HEK293 (cell line): ENCODE results near the gene ROS1.

Experiments used
- KLF8 ChIP-seq: fragments of 450-650 bp; formaldehyde crosslinking; IDR thresholded peaks from 2 replicates; pipeline ENCODE4 v1.5.1; 2016; ENCODE audit warnings: missing biosample characterization, missing genetic modification characterization
- ZNF596 ChIP-seq: fragments of 450-650 bp; IDR thresholded peaks from 2 replicates; pipeline ENCODE4 v1.5.0; 2018; ENCODE audit warnings: missing biosample characterization, mild to moderate bottlenecking, missing genetic modification characterization, moderate library complexity
- ZNF610 ChIP-seq: fragments of 450-650 bp; formaldehyde crosslinking; IDR thresholded peaks from 2 replicates; pipeline ENCODE4 v1.5.1; 2016; ENCODE audit warnings: missing biosample characterization, missing genetic modification characterization, borderline replicate concordance
- ZNF701 ChIP-seq: fragments of 450-650 bp; formaldehyde crosslinking; IDR thresholded peaks from 2 replicates; pipeline ENCODE4 v1.5.1; 2016; ENCODE audit warnings: missing biosample characterization, missing genetic modification characterization
- ZNF707 ChIP-seq: fragments of 450-650 bp; formaldehyde crosslinking; IDR thresholded peaks from 2 replicates; pipeline ENCODE4 v1.5.1; 2016; ENCODE audit warnings: missing biosample characterization, missing genetic modification characterization
- ZNF837 ChIP-seq: fragments of 450-650 bp; formaldehyde crosslinking; IDR thresholded peaks from 2 replicates; pipeline ENCODE4 v1.5.1; 2016; ENCODE audit warnings: missing biosample characterization, missing genetic modification characterization
- TF ChIP-seq, protein P1 (sequence below): fragments of 450-650 bp; formaldehyde crosslinking; IDR thresholded peaks from 2 replicates; pipeline ENCODE4 v1.5.1; 2016; ENCODE audit warnings: missing biosample characterization, missing genetic modification characterization
- TF ChIP-seq, protein P2 (sequence below): fragments of 450-650 bp; formaldehyde crosslinking; IDR thresholded peaks from 2 replicates; pipeline ENCODE4 v1.5.1; 2016; ENCODE audit warnings: missing biosample characterization, missing genetic modification characterization
- TF ChIP-seq, protein P3 (sequence below): fragments of 450-650 bp; formaldehyde crosslinking; IDR thresholded peaks from 2 replicates; pipeline ENCODE4; 2016; ENCODE audit warnings: missing biosample characterization, missing genetic modification characterization
- TF ChIP-seq, protein P4 (sequence below): fragments of 450-650 bp; formaldehyde crosslinking; IDR thresholded peaks from 2 replicates; pipeline ENCODE4 v1.5.1; 2016; ENCODE audit warnings: missing biosample characterization, missing genetic modification characterization
- TF ChIP-seq, protein P5 (sequence below): fragments of 450-650 bp; formaldehyde crosslinking; IDR thresholded peaks from 2 replicates; pipeline ENCODE4 v1.5.1; 2016; ENCODE audit warnings: missing biosample characterization, missing genetic modification characterization
- TF ChIP-seq, protein P6 (sequence below): sonication (generic); formaldehyde crosslinking; IDR thresholded peaks from 2 replicates; pipeline ENCODE4 v1.8.1; 2022; ENCODE audit warnings: mild to moderate bottlenecking, moderate library complexity, missing genetic modification reagents

DNA sequence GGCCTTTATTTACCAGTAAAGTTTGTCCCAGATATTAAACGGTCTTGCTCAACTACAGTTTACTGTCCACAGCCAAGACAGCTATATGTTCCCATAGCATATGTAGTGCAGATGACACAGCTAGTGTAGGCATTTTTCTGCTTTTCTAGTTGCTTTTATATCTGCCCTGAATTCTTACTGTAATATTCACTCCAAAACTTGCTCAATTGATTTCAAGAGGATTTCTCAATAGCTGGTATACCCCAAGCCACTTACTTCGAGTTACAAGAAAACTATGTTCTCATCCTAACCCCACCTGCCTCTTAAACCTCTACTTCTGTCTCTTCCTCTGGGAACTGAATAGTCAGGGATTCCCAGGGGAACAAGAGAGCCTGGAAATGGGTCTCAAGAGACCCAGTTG lies 18.9 kb upstream of the ROS1 start:
- TF ChIP-seq KLF8 (tag by site-specific recombination) (no peak), ZNF596 (tag by site-specific recombination) (no peak), ZNF610 (tag by site-specific recombination) (no peak), ZNF707 (tag by site-specific recombination) (no peak), ZNF701 (tag by site-specific recombination) (no peak), ZNF837 (no peak)
- TF ChIP-seq, protein P1, sequence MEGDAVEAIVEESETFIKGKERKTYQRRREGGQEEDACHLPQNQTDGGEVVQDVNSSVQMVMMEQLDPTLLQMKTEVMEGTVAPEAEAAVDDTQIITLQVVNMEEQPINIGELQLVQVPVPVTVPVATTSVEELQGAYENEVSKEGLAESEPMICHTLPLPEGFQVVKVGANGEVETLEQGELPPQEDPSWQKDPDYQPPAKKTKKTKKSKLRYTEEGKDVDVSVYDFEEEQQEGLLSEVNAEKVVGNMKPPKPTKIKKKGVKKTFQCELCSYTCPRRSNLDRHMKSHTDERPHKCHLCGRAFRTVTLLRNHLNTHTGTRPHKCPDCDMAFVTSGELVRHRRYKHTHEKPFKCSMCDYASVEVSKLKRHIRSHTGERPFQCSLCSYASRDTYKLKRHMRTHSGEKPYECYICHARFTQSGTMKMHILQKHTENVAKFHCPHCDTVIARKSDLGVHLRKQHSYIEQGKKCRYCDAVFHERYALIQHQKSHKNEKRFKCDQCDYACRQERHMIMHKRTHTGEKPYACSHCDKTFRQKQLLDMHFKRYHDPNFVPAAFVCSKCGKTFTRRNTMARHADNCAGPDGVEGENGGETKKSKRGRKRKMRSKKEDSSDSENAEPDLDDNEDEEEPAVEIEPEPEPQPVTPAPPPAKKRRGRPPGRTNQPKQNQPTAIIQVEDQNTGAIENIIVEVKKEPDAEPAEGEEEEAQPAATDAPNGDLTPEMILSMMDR (tag by site-specific recombination), result no peak
- TF ChIP-seq, protein P2, sequence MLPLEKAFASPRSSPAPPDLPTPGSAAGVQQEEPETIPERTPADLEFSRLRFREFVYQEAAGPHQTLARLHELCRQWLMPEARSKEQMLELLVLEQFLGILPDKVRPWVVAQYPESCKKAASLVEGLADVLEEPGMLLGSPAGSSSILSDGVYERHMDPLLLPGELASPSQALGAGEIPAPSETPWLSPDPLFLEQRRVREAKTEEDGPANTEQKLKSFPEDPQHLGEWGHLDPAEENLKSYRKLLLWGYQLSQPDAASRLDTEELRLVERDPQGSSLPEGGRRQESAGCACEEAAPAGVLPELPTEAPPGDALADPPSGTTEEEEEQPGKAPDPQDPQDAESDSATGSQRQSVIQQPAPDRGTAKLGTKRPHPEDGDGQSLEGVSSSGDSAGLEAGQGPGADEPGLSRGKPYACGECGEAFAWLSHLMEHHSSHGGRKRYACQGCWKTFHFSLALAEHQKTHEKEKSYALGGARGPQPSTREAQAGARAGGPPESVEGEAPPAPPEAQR (tag by site-specific recombination), result no peak
- TF ChIP-seq, protein P3, sequence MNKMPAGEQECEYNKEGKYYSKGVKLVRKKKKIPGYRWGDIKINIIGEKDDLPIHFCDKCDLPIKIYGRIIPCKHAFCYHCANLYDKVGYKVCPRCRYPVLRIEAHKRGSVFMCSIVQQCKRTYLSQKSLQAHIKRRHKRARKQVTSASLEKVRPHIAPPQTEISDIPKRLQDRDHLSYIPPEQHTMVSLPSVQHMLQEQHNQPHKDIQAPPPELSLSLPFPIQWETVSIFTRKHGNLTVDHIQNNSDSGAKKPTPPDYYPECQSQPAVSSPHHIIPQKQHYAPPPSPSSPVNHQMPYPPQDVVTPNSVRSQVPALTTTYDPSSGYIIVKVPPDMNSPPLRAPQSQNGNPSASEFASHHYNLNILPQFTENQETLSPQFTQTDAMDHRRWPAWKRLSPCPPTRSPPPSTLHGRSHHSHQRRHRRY (tag by site-specific recombination), result no peak
- TF ChIP-seq, protein P4, sequence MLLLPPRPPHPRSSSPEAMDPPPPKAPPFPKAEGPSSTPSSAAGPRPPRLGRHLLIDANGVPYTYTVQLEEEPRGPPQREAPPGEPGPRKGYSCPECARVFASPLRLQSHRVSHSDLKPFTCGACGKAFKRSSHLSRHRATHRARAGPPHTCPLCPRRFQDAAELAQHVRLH (tag by site-specific recombination), result no peak
- TF ChIP-seq, protein P5, sequence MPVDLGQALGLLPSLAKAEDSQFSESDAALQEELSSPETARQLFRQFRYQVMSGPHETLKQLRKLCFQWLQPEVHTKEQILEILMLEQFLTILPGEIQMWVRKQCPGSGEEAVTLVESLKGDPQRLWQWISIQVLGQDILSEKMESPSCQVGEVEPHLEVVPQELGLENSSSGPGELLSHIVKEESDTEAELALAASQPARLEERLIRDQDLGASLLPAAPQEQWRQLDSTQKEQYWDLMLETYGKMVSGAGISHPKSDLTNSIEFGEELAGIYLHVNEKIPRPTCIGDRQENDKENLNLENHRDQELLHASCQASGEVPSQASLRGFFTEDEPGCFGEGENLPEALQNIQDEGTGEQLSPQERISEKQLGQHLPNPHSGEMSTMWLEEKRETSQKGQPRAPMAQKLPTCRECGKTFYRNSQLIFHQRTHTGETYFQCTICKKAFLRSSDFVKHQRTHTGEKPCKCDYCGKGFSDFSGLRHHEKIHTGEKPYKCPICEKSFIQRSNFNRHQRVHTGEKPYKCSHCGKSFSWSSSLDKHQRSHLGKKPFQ (tag by site-specific recombination), result no peak
- TF ChIP-seq, protein P6, sequence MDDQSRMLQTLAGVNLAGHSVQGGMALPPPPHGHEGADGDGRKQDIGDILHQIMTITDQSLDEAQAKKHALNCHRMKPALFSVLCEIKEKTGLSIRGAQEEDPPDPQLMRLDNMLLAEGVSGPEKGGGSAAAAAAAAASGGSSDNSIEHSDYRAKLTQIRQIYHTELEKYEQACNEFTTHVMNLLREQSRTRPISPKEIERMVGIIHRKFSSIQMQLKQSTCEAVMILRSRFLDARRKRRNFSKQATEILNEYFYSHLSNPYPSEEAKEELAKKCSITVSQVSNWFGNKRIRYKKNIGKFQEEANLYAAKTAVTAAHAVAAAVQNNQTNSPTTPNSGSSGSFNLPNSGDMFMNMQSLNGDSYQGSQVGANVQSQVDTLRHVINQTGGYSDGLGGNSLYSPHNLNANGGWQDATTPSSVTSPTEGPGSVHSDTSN (CRISPR knock-in tag), result no peak
